HG02798 (cell line): ENCODE data around the gene STAC.
"Not testable (repeated sequence)": the region's sequence is repeated elsewhere in the genome, so short reads cannot be mapped to it uniquely, and the experiment has no call there.

Experiments used
- ATAC-seq: cut with Tn5 transposase; IDR thresholded peaks from one replicate; pipeline ENCODE4 v1.9.1; 2021; ENCODE audit warnings: mild to moderate bottlenecking; ENCODE audit not compliant: unreplicated experiment, poor library complexity

The STAC gene

DNA sequence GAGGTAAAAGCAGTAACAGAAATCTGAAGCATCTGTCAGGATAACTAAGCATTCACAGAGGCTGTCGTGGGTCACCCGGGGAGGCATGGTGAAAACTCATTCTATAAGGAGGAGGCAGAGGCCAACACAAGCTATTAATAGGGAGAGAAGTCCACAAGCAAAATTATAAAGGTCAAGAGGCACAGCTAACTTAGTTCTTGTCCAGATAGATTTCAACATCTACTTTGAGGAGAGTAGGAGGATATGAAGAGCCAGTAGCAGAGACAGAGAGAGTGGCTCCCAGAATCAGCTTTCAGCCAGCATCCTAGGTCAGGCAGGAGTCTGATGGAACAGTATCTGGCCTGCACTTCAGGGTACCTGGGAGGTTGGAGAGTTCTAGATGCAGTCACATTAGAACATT is 95.3 kb downstream of the STAC start:
- ATAC-seq = no peak

DNA sequence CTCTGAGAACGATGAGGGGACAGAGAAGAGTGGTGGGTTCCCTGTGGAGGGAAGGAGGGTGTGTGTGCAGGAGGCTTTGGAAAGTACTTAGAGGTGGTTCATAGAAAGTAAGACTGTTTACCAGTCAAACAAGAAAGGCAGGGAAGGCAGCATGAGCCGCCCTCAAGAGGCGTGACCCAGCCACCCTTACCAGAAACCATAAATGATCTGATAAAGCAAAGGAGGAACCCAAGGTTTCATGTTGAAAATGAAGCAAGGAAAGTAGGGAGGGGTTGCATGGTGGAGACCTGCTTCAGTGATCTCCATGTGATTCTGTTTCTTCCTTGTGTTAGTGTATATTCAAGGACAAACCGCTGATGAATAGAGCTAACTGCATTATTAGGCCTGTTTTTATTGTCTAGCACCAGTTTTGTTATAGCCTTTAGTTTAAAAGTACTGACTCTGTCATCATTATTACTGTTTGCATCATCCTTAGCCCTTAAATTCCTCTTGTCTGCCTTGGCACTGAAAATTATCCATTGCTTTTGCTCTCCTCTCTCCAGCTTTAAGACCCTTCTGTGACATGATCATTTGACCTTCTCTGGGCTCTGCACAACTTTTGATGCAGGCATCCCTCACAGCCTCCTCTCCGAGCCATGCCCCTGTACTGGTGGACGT is 96.1 kb downstream of the STAC start:
- no peak for ATAC-seq

DNA sequence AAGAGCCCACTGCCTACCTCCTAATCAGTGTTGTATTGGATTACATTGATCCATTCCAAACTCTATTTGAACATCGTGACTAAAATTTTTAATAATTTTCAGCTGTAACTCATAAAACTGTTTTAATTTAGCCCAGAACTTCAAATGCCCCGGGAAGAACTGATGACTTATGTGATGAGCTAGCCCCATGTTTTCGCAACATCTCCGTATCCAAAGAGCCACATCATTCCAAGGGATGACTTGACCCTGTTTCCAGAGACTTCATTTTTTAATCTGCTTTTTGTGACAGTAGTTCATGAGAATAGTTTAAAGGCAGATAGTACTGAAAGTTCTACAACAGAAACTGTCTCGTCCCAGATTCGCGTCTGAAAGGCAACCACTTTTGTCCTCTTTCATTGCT is 97.4 kb downstream of the STAC start:
- no peak for ATAC-seq

GRCh38 chr3:36480911-36481648 is 100.8 kb downstream of the STAC start:
- ATAC-seq = no peak

GRCh38 chr3:36482256-36482655 is 102.0 kb downstream of the STAC start:
- no peak for ATAC-seq

DNA sequence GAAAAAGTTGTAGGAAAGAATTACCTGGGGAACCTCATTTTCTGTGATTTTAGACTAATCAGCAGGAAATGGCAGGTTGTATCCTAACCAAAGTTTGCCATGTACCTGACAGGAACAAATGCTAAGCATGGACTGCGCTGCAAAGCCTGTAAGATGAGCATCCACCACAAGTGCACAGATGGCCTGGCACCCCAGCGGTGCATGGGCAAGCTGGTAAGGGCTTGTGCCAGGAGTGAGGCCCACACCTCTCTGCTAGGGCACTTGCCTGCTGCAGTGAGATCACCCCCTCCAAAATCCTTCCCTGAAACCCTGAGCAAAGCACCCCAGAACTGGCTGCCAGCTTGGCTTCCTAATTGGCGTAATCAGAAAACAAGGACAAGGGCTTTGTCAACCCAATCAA is 102.6 kb downstream of the STAC start:
- ATAC-seq = no peak

- no peak for ATAC-seq
These were observed 103.4 kb downstream of the STAC start for GRCh38 chr3:36483709-36484108.

DNA sequence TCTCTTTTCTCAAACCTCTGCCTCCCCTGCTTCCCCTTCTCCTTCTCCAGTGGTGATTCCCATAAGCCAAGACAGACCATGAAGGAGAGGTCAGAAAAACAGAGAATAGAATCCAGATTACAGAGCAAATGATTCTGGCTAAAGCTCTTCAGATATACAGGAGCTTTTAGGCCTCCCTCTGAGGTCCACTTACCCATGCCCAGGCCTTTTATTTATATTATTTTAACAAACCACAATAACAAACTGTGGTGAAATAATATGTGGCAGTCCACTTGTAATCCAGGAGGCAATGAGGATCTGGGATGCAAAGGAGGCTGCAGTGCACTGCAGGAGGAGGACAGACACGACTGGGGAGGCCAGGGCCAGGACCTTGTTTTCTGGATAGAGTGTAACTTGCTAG is 104.1 kb downstream of the STAC start:
- no peak for ATAC-seq

- no peak for ATAC-seq
These were observed 105.9 kb downstream of the STAC start for GRCh38 chr3:36486009-36486795.

DNA sequence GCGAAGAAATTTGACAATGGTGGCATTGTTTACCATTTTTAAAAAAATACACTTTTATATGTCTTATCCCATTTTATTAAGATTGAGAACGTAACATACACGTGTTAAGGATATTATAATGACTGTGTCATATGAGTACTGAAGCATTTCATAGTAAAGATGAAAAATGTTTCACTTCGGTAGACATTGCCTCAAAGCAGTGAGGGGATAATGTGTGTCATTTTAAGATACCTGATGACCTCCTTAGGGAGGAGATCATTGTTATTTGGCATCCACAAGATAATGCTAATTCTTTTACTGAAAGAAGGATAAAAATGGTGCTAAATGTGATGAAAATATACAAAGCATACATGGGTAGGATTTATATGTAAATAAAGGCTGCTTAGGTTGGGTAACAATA is 107.3 kb downstream of the STAC start:
- no peak for ATAC-seq

DNA sequence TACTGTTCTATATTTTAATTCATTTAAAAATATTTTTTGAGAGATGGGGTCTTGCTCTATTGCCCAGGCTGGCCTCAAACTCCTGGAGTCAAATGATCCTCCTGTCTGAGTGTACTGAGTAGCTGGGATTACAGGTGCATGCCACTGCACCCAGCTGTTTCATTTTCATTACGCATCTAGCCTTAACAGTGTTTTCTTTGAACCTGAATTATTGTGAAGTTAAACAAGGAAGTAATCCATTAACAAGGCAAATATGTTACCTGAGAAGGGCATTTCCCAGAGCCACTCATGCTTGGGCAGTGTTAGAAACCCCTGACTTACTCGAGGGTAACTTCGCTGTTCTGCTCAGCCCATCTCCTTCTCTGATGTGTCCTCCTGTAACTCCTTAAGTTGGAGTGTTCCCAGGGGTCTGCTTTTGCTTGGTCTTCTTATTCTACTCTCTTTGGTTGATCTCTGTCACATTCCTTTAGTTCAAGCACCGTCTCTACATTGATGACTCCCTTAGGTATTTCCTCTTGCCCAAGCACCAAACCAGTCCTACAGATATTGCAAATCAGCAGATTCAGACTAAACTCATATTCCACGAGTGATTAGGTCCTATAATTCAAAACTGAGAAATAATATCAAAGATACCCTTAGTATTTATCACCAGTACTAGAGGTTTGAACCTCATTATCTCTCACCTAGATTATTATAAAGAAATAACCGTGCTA is 107.9 kb downstream of the STAC start:
- ATAC-seq = no peak

GRCh38 chr3:36489101-36489500 is 108.8 kb downstream of the STAC start:
- no peak for ATAC-seq

GRCh38 chr3:36489679-36490425 is 109.5 kb downstream of the STAC start:
- no peak for ATAC-seq

- ATAC-seq = no peak
These were observed 112.7 kb downstream of the STAC start for GRCh38 chr3:36493051-36493450.

DNA sequence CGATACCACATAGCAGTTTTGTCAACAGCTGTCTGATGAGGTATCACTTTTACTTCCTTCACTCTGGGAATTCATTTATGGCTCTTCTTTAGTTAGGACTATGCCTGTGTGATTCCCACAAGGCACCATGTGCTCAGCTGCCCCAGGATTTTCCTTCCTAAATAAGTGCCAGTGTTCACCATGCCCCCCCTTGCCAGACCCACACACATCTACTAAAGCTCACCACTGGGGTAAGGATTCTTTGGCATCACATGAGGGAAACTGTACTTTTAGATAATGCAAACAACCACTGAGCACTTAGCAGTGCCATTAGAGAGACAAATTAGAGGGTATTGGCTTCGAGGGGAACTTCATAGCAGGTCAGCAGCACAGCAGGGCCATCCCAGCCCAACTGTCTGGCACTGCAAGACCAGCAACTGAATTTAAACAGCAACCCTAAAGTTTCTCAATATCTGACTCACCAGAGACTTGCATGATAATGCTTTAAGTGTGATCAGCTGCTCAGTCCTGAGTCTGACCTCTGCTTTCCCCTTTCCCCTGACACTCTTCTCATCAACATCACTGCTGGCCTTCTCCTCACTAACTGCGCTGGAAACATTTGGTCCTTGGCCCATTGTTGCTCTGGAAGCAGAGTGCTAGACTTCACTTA is 114.3 kb downstream of the STAC start:
- no peak for ATAC-seq

- ATAC-seq = no peak
These were observed 116.7 kb downstream of the STAC start for GRCh38 chr3:36496684-36497633.

DNA sequence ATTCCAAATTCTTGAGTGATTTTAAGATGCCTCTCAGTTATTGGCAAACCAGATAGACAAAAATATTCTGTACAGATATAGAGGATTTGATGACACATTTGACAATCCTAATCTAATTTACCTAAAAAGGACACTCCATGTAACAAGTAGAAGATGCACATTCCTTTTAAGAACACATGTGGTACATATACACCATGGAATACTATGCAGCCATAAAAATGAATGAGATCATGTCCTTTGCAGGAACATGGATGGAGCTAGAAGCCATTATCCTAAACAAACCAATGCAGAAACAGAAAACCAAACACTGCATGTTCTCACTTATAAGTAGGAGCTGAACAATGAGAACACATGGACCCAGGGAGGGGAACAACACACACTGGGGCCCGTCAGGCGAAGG is 119.7 kb downstream of the STAC start:
- ATAC-seq = not testable (repeated sequence)

- no peak for ATAC-seq
These were observed 121.3 kb downstream of the STAC start for GRCh38 chr3:36501616-36502015.
